NCI-H2227 treated with DMSO at 0.1 percent for 48 hours (cell line): ENCODE results near the gene PHC2.

Experiments
- DNase-seq: peaks from one replicate; lab custom pipeline; 2025; lab: John Stamatoyannopoulos, UW

PHC2 gene

GRCh38 chr1:33430692-33431593 lies at the start of gene PHC2:
PHC2 (minus strand) TSS chr1:33431095; CDS start chr1:33375539, 55,556 bp downstream.
- peak; percentile 95 for DNase-seq

GRCh38 chr1:33477451-33477850 lies 46.6 kb upstream of the PHC2 start:
- no peak for DNase-seq

- no peak for DNase-seq
Measured at GRCh38 chr1:33473900-33474299, 43.0 kb upstream of the PHC2 start.

- DNase-seq: peak; percentile 99
Measured at GRCh38 chr1:33472269-33472980, 41.5 kb upstream of the PHC2 start, which contains the start of gene ZSCAN20. ZSCAN20 (plus strand) TSS chr1:33472645; CDS start chr1:33479289, 6,644 bp downstream.

GRCh38 chr1:33471416-33471815 lies 40.5 kb upstream of the PHC2 start:
- no peak for DNase-seq

GRCh38 chr1:33470495-33471012 lies 39.7 kb upstream of the PHC2 start:
- DNase-seq: peak; percentile 88

- no peak for DNase-seq
Measured at GRCh38 chr1:33469691-33470090, 38.8 kb upstream of the PHC2 start.

- DNase-seq: no peak
Measured at GRCh38 chr1:33468967-33469366, 38.1 kb upstream of the PHC2 start.

GRCh38 chr1:33468531-33468930 lies 37.6 kb upstream of the PHC2 start:
- DNase-seq: no peak

- no peak for DNase-seq
Measured at GRCh38 chr1:33468011-33468410, 37.1 kb upstream of the PHC2 start.

GRCh38 chr1:33466159-33466558 lies 35.3 kb upstream of the PHC2 start:
- no peak for DNase-seq

GRCh38 chr1:33465316-33465715 lies 34.4 kb upstream of the PHC2 start:
- DNase-seq: no peak

- no peak for DNase-seq
Measured at GRCh38 chr1:33464552-33464951, 33.7 kb upstream of the PHC2 start.

- DNase-seq: no peak
Measured at GRCh38 chr1:33462405-33463164, 31.7 kb upstream of the PHC2 start.

GRCh38 chr1:33460947-33461629 lies 30.2 kb upstream of the PHC2 start:
- no peak for DNase-seq

- DNase-seq: no peak
Measured at GRCh38 chr1:33460144-33460543, 29.2 kb upstream of the PHC2 start.

- DNase-seq: no peak
Measured at GRCh38 chr1:33459691-33460090, 28.8 kb upstream of the PHC2 start.

- no peak for DNase-seq
Measured at GRCh38 chr1:33456502-33456886, 25.6 kb upstream of the PHC2 start.

GRCh38 chr1:33455539-33456501 lies 24.9 kb upstream of the PHC2 start:
- peak; percentile 41 for DNase-seq

- DNase-seq: no peak
Measured at GRCh38 chr1:33454646-33455282, 23.9 kb upstream of the PHC2 start.
